Body of pancreas (tissue), 4 donors: ENCODE data around the gene IL1B. TPM values are rescaled to one million over a fixed set of nuclear protein-coding genes. Genes with fewer than 3 reads are reported as not detected.

Experiments
- ATAC-seq: fragments of 150-250 bp; one replicate; pipeline ENCODE4 v1.9.1; 2016
- DNase-seq, 4 donors: peaks; one replicate each; pipeline ENCODE4 v3.0.0-alpha.2; 2019
- H3K27ac ChIP-seq, 4 donors: fragments of 200-600 bp; sonication (generic); 1 replicate in 3 of 4; 2 replicates in 1 of 4; pipeline versions ENCODE4 v1.5.1 to v1.6.1; 2016 to 2019; ENCODE audit warnings: mild to moderate bottlenecking in 1 of 4, mixed read lengths in 1 of 4, moderate library complexity in 1 of 4
- H3K27me3 ChIP-seq, 2 donors: fragments of 200-600 bp; sonication (generic); one replicate each; pipeline ENCODE4 v1.6.0; 2016; ENCODE audit warnings: mild to moderate bottlenecking in 1 of 2
- H3K36me3 ChIP-seq, 2 donors: fragments of 200-600 bp; sonication (generic); replicated peaks in 1 of 2; 2 replicates each; pipeline ENCODE4 v1.5.1; 2016; ENCODE audit warnings: low read depth in 2 of 2; ENCODE audit not compliant: insufficient read depth in 1 of 2
- H3K4me1 ChIP-seq: fragments of 200-600 bp; sonication (generic); one replicate; pipeline ENCODE4 v1.6.0; 2016
- H3K4me3 ChIP-seq, 2 donors: fragments of 200-600 bp; sonication (generic); 1 replicate in 1 of 2; 2 replicates in 1 of 2; pipeline ENCODE4 v1.5.1; 2016 to 2019
- H3K9me3 ChIP-seq, 3 donors: fragments of 200-600 bp; sonication (generic); 1 replicate in 2 of 3; 2 replicates in 1 of 3; pipeline ENCODE4 v1.5.1; 2016
- POLR2A ChIP-seq, 3 donors: fragments of 450-650 bp; IDR thresholded peaks; one replicate each; pipeline ENCODE4 v1.6.1; 2016; ENCODE audit warnings: antibody characterized with exemption in 3 of 3, mild to moderate bottlenecking in 2 of 3
- WGBS, 2 donors: methylation state at CpG; one replicate each; pipeline ENCODE4 v1.1.5; 2017; 5-methylcytosine and 5-hydroxymethylcytosine counted together
- intact Hi-C: fragments of 100-400 bp; cut with DNase I; formaldehyde crosslinking; loops from one replicate; pipeline ENCODE4 v1.15.1; 2023
- total RNA-seq, 2 donors: library from RNA; depleted of rRNA; stranded (reverse); fragments of >200 nt; gene quantifications; one replicate each; pipeline ENCODE4 v1.1.0, GENCODE V29; 2016
- TF ChIP-seq, protein P1 (sequence below), 7 experiments: fragments of 450-650 bp in 4 of 7; fragments of 200-600 bp in 3 of 7; sonication (generic) in 3 of 7; IDR thresholded peaks; one replicate each; pipeline ENCODE4 v1.5.1; 2016 to 2019; ENCODE audit warnings: antibody characterized with exemption in 7 of 7

Gene IL1B
- total RNA-seq, 2 donors from 2014 or later, result 1.3 to 2.6 TPM

DNA sequence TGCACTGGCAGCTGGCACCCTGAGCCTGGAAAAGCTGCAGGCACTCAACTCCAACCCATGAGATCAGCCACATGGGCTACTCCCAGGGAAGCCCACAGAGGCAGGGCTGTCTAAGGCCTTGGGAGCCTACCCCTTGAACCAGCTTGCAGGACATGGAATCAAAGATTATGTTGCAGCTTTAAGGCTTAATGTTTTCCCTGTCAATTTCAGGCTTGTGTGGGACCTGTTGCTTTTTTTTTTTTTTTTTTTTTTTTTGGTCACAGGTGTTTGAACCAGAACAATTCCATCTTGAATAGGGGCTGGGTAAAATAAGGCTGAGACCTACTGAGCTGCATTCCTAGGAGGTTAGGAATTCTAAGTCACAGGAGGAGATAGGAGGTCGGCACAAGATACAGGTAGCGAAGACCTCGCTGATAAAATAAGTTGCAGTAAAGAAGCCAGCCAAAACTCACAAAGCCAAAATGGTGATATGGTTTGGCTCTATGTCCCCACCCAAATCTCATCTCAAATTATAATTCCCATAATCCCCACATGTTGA, 44.8 kb downstream of the IL1B start:
- no peak for ATAC-seq
- H3K9me3 ChIP-seq, result no peaks in the 10 kb centered on the region
- no peak for DNase-seq
- TF ChIP-seq, protein P1, sequence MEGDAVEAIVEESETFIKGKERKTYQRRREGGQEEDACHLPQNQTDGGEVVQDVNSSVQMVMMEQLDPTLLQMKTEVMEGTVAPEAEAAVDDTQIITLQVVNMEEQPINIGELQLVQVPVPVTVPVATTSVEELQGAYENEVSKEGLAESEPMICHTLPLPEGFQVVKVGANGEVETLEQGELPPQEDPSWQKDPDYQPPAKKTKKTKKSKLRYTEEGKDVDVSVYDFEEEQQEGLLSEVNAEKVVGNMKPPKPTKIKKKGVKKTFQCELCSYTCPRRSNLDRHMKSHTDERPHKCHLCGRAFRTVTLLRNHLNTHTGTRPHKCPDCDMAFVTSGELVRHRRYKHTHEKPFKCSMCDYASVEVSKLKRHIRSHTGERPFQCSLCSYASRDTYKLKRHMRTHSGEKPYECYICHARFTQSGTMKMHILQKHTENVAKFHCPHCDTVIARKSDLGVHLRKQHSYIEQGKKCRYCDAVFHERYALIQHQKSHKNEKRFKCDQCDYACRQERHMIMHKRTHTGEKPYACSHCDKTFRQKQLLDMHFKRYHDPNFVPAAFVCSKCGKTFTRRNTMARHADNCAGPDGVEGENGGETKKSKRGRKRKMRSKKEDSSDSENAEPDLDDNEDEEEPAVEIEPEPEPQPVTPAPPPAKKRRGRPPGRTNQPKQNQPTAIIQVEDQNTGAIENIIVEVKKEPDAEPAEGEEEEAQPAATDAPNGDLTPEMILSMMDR (IDR thresholded peaks at IDR 0.05), result no peak
- no peak for TF ChIP-seq POLR2A (IDR thresholded peaks at IDR 0.05)
- H3K27ac ChIP-seq, result no peak overlapping the region
- intact Hi-C loops, result no loop called here
- 79 to 96% methylated on average over 3 of the region's 3 CpGs for WGBS, 2 donors
- no peaks in the 10 kb centered on the region for H3K27me3 ChIP-seq
- no peak overlapping the region for H3K4me3 ChIP-seq
- H3K4me1 ChIP-seq, result peaks cover 5% of the 10 kb centered on the region
- H3K36me3 ChIP-seq, result no peaks in the 10 kb centered on the region

DNA sequence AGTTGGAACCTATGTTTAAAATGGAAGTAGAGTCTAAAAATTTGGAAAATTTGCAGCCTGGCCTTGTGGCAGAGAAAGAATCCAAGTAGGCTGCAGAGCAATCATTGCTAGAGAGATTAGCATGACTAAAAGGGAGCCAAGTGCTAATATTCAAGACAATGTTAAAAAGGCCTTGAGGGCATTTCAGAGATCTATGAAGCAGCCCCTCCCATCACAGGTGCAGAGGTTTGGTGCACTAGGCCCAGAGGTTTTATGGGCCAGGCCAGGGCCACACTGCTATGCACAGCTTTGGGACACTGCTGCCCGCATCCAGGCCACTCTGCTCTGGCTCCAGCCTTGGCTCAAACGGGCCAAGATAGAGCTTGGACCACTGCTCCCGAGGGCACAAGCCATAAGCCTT, 45.6 kb downstream of the IL1B start:
- WGBS, 2 donors, result 84 to 100% methylated on average over 1 to 3 of the region's 3 CpGs
- H3K4me3 ChIP-seq, result no peak overlapping the region
- H3K4me1 ChIP-seq, result peaks cover 5% of the 10 kb centered on the region
- TF ChIP-seq, protein P1 (IDR thresholded peaks at IDR 0.05), result no peak
- no peak for TF ChIP-seq POLR2A (IDR thresholded peaks at IDR 0.05)
- no peak overlapping the region for H3K27ac ChIP-seq
- DNase-seq (no peak), ATAC-seq (no peak)
- intact Hi-C loops, result no loop called here
- H3K36me3 ChIP-seq, result no peaks in the 10 kb centered on the region
- no peaks in the 10 kb centered on the region for H3K9me3 ChIP-seq
- H3K27me3 ChIP-seq, result no peaks in the 10 kb centered on the region

DNA sequence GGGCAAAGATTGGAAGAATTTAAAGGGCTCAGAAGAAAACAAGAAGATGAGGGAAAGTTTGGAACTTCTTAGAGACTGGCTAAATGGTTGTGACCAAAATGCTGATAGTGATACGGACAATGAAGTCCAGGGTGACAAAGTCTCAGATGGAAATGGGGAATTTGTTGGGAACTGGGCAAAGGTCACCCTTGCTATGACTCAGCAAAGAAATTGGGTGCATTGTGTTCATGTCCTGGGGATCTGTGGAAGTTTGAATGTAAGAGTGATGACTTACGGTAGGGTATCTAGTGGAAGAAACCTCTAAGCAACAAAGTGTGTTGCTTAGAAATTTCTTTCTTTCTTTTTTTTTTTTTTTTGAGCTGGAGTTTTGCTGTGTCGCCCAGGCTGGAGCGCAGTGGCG, 46.3 kb downstream of the IL1B start:
- WGBS, 2 donors, result 79 to 89% methylated on average over 5 of the region's 5 CpGs
- peaks cover 5% of the 10 kb centered on the region for H3K4me1 ChIP-seq
- H3K9me3 ChIP-seq, result no peaks in the 10 kb centered on the region
- ATAC-seq (no peak), DNase-seq (no peak)
- no peaks in the 10 kb centered on the region for H3K27me3 ChIP-seq
- H3K36me3 ChIP-seq, result no peaks in the 10 kb centered on the region
- TF ChIP-seq, protein P1 (IDR thresholded peaks at IDR 0.05), result no peak
- TF ChIP-seq POLR2A (IDR thresholded peaks at IDR 0.05), result no peak
- no peak overlapping the region for H3K4me3 ChIP-seq
- intact Hi-C loops, result no loop called here
- H3K27ac ChIP-seq, result no peak overlapping the region

DNA sequence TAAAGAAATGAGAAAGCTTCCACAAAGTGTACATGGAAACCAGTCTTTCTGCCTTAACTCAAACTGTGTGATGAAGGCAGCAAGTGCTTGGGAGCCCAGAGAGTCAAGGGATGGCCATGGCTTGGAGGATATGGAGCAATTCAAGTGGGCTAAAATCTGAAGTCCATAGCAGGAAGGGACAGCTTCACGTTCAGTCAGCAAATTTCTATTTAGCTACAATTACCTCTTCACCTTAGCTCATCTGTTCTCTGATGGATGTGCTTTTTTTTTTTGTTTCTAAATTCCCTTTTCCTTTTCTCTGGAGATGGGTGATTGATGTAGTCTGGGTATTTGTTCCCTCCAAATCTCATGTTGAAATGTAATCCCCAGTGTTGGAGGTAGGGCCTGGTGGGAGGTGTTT, 47.4 kb downstream of the IL1B start:
- H3K4me1 ChIP-seq, result no peaks in the 10 kb centered on the region
- 80 to 84% methylated on average over 1 of the region's 1 CpG for WGBS, 2 donors
- H3K27me3 ChIP-seq, result no peaks in the 10 kb centered on the region
- intact Hi-C loops, result no loop called here
- ATAC-seq (no peak), DNase-seq (no peak)
- no peaks in the 10 kb centered on the region for H3K36me3 ChIP-seq
- H3K9me3 ChIP-seq, result no peaks in the 10 kb centered on the region
- H3K27ac ChIP-seq, result no peak overlapping the region
- no peak overlapping the region for H3K4me3 ChIP-seq
- TF ChIP-seq, protein P1 (IDR thresholded peaks at IDR 0.05), result no peak
- TF ChIP-seq POLR2A (IDR thresholded peaks at IDR 0.05), result no peak

DNA sequence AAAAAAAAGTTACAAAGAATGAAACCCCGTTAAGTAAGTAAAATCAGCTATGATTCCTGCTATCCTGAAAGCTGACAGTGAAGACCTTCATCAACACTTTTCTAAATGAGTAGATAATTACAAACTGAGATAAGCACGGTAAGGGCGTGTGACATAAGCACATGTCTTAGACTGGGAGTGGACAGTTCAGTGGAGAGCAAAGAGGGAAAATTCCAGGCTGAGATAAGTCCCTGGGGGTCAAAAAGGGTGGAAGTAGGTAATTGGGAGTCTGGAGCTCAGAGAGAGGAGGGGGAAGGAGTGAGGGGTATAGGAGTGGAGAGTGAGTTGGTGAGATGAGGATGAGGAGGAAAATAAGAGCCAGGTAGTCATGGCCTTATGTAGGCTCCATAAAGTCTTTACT, 47.9 kb downstream of the IL1B start:
- no peak for ATAC-seq
- DNase-seq, result no peak
- no peaks in the 10 kb centered on the region for H3K4me1 ChIP-seq
- no peak overlapping the region for H3K4me3 ChIP-seq
- no peak for TF ChIP-seq POLR2A (IDR thresholded peaks at IDR 0.05)
- TF ChIP-seq, protein P1 (IDR thresholded peaks at IDR 0.05), result no peak
- WGBS, 2 donors, result 57 to 67% methylated on average over 3 of the region's 3 CpGs
- H3K27ac ChIP-seq, result no peak overlapping the region
- no peaks in the 10 kb centered on the region for H3K9me3 ChIP-seq
- no peaks in the 10 kb centered on the region for H3K27me3 ChIP-seq
- H3K36me3 ChIP-seq, result no peaks in the 10 kb centered on the region
- intact Hi-C loops, result no loop called here
